GM19455 (cell line): ENCODE data around the gene DNAJB9.

Experiments
- ATAC-seq: cut with Tn5 transposase; IDR thresholded peaks from one replicate; pipeline ENCODE4 v1.9.1; 2021; ENCODE audit not compliant: unreplicated experiment

The DNAJB9 gene

DNA sequence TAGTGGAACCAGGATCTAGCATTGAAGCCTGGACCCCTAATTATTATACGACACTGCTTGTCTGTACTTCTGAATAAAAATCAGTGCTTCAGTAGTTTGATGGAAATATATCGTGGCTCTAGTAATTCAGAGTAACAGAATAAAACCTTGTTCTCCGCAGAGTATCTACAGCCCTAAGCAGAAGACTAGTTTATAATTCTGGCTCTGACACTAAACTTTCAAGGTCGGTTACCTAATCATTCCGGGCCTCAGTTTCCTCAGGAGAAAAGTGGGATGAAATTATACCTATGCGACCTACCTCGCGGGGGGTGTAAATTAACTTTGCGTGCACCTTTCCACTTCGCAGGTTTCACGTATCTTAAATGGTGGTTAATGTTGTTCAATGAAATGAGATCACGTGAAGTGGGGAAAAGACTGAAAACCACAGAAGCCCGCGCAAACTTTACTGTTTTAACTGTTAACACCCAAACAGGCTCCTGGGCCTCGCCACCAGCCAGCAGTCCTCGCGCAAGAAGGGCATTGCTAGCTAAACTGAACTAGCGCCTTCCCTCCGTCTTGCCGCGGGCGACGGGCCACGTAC lies 783 bp upstream of the DNAJB9 start:
- no peak for ATAC-seq

DNA sequence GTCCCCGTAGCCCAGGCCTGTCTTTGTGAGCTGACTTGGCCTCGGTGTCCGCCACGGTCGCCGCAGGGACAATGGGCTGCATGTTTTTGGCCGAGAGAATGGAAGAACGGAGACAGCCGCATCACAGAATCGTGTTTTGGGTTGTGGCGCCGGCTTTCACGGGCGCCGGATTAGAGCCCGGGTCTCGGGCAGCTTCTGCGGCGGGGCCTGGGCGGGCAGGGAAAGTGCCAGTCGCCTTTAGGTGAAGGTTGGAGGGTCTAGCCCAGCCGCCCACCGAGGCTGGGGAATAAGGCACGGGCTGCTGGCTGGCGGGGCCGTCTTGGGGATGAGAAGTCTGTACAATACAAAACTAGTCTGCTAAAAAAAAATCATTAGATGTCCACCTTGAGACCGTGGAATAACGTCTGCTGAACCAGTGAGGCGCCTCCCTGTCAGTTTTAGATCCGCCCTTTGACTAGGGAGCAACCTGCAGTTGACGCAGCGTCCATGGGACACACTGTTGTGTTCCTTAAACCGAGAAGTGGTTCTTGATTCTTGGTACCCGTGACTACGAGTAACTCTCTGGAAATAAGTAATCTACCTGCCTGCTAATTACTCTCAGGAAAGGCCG lies 577 bp downstream of the DNAJB9 start:
- peak; percentile 28 for ATAC-seq

GRCh38 chr7:108572480-108572879 lies 2.8 kb downstream of the DNAJB9 start:
- no peak for ATAC-seq

- ATAC-seq, result no peak
Observed at GRCh38 chr7:108575156-108575555, 5.5 kb downstream of the DNAJB9 start.

- no peak for ATAC-seq
Observed at GRCh38 chr7:108576116-108576515, 6.4 kb downstream of the DNAJB9 start.

DNA sequence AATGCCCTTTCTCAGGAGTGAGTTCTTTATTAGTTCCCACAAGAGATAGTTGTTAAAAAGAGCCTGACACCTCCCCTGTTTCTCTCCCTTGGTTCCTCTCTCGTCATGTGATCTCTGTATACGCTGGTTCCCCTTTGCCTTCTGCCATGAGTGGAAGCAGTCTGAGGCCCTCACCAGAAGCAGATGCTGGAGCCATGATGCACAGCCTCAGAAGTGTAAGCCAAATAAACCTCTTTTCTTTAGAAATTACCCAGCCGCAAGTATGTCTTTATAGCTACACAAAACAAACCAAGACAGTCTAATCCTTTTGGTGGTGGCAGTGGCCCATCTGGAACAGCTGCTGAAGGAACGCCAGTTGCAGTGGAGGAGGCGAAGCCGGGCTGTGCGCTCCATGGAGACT lies 9.3 kb downstream of the DNAJB9 start:
- ATAC-seq, result no peak

GRCh38 chr7:108580298-108580697 lies 10.6 kb downstream of the DNAJB9 start:
- ATAC-seq, result no peak

GRCh38 chr7:108581655-108582491 lies 12.2 kb downstream of the DNAJB9 start:
- no peak for ATAC-seq

- no peak for ATAC-seq
Observed at GRCh38 chr7:108584211-108584610, 14.5 kb downstream of the DNAJB9 start.

- no peak for ATAC-seq
Observed at GRCh38 chr7:108585843-108586242, 16.2 kb downstream of the DNAJB9 start.

- ATAC-seq, result no peak
Observed at GRCh38 chr7:108586274-108586710, 16.6 kb downstream of the DNAJB9 start.

- ATAC-seq, result no peak
Observed at GRCh38 chr7:108589199-108589598, 19.5 kb downstream of the DNAJB9 start.

DNA sequence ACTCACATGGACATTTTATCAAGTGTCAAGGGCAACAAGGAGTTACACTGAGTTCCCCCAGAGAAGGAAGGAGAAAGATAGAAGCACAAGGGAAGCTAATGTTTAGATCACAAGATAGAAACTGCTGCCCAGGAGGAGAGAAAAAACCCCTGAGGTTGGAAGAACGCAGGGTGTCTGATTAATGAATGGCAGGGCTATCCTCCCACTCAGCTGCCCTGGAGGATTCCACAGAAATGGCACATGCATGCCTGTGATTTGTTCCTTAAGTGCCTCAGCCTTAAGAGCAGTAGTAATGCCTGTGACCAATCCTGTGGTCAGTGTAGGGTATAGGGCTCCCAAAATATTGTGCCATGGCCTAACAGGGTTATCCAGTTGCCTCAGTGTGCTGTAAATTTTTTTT lies 20.2 kb downstream of the DNAJB9 start:
- no peak for ATAC-seq

- no peak for ATAC-seq
Observed at GRCh38 chr7:108590606-108591005, 20.9 kb downstream of the DNAJB9 start.

DNA sequence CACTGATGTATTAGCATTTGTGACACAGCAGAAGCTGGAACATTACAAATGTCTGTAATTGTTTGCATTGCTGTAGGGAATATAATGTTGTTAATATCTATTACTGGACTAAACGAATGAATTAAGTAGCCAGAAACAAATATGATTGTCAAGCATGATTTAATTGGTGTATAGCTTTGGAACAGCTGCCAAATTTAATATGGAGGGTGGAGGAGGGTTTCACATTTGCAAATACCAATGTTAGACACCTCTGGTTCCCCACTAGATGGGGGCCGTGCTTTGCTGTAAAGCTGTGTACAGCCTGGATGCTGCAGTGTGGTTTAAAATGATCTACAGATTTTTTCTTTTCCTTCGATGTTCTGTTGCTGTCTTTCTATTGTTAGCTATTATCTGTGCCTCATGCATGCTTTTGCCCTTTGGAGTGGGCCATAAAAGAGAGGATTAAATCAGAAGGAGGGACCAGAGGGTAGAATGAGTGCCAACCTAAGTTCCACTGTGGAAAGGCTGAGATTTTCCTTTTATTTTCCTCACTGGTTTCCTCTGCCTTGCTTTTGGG lies 23.1 kb downstream of the DNAJB9 start:
- no peak for ATAC-seq

DNA sequence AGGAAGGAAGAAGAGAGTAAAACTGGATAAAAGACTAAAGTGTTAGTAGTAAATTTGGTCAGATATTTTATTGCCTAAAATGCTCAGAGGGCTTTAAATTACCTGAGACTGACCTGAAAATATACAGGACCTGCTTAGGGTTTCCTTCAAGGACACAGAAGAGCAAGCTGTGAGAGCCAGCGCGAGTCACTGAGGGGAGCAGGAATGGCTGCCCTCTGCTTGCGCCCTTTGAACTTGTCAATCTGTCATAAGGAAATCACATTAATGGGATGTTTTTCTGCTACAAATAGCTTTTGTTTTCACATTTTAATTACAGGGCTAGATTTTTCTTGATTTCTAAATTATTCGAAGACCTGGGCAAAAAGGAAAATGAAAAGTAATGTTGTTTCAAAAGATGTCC lies 26.9 kb downstream of the DNAJB9 start:
- no peak for ATAC-seq

DNA sequence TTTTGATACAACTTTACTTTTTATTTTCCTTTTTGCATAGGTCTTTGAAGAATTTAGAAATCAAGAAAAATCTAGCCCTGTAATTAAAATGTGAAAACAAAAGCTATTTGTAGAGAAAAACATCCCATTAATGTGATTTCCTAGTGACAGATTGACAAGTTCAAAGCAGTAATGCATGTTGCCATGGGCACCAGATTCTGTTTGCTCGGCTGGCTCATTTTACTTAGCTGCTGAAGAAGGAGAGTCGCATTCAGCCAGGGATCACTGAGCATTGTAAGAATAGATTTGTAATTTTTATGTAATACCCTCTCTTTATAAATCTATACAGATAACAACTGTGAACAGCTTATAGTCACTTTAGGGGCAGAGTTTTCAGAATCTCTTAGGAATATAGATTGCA lies 28.5 kb downstream of the DNAJB9 start:
- ATAC-seq, result no peak

DNA sequence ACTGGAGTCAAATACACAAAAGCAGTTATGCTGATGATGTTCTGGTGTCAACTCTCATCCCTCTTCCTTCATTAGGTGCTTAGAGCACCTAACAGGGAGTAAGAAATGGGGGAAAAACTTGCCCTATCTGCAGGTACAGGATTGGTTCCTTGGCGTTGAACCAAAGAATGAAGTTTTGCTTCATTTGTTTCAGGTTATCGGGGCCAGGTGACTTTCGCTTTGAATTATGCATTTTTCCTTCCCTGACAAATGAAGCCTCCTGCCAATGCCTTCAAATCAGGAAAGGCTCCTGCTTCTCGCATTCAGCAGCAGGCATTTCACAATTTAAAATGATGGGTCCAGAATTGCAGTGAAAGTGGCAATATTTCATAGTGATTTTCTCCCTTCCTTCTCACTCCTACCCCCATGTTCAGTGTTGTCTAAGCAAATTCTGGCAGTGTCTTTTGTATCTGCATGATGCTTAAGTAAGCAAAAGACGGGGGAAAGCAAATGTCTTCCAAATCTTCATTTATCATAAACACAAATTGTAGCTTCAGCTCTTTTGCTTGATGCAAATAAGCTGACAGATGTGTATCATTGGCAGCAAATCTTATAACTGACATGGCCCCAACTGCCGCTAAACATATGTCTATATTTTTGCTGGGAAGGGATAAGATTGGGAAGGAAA lies 29.4 kb downstream of the DNAJB9 start:
- ATAC-seq, result no peak

DNA sequence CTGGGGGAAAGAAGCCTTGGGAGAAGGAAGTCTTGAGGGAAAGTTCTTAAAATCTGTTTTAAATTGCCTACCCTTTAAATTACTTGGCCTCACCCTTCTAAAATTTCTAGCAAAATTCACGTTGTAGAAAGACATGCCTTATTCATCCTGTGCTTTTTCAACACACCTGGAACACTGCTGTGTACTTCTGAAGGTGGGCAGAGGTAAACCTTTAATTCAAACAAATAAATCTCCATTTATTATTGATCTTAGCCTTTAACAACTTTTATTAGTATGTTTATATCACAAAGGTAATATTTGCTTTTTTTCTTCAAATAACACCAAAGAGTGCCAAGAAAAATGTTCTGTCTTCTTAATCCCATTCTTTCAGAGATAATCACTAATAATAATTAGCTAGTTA lies 30.7 kb downstream of the DNAJB9 start:
- ATAC-seq, result no peak

GRCh38 chr7:108603656-108604306 lies 34.1 kb downstream of the DNAJB9 start:
- no peak for ATAC-seq
